B cell (primary cell): ENCODE results near the gene SCN10A. TPM values are rescaled to one million over a fixed set of nuclear protein-coding genes. Genes with fewer than 3 reads are reported as not detected.

Experiments
- ATAC-seq: fragments of 200-7000 bp; cut with Tn5 transposase; one replicate; pipeline ENCODE4 v1.10.0; 2021; ENCODE audit warnings: low read depth, mild to moderate bottlenecking, moderate number of reproducible peaks, moderate library complexity
- CTCF ChIA-PET: fragments of 350-600 bp; sonication (Branson Sonifier 250); formaldehyde crosslinking; loops from one replicate; lab custom pipeline; 2021; ENCODE audit warnings: antibody characterized with exemption, inconsistent platforms; lab: Charles Lee
- POLR2A ChIA-PET: fragments of 350-600 bp; sonication (Branson Sonifier 250); formaldehyde crosslinking; loops from one replicate; lab custom pipeline; 2021; ENCODE audit warnings: antibody characterized with exemption; lab: Charles Lee
- DNase-seq: peaks from one replicate; pipeline ENCODE4 v3.0.0; 2013
- H2AFZ ChIP-seq: 2 replicates; pipeline ENCODE4 v1.6.1; 2012; ENCODE audit warnings: mild to moderate bottlenecking, low read depth, low read length; ENCODE audit not compliant: insufficient read depth, poor library complexity, severe bottlenecking
- H3K27ac ChIP-seq, 2 donors: 1 replicate in 1 of 2; 2 replicates in 1 of 2; pipeline ENCODE4 v1.5.1; 2012 to 2013; ENCODE audit warnings: low read length in 2 of 2, mild to moderate bottlenecking in 2 of 2, moderate library complexity in 1 of 2
- H3K27me3 ChIP-seq, 4 experiments: fragments of 200-600 bp in 1 of 4; sonication (generic) in 1 of 4; replicated peaks in 1 of 4; 1 replicate in 2 of 4; 2 replicates in 2 of 4; pipeline versions ENCODE4 v1.6.1 to v1.7.0; 2013 to 2016; ENCODE audit warnings: low read length in 3 of 4, mild to moderate bottlenecking in 2 of 4, mixed read lengths in 1 of 4, moderate library complexity in 1 of 4; ENCODE audit not compliant: insufficient read depth in 4 of 4, control insufficient read depth in 3 of 4; ENCODE audit errors: control extremely low read depth in 1 of 4
- H3K36me3 ChIP-seq, 2 experiments: replicated peaks in 1 of 2; 1 replicate in 1 of 2; 2 replicates in 1 of 2; pipeline versions ENCODE4 v1.6.1 to v1.7.1; 2013; ENCODE audit warnings: low read length in 1 of 2; ENCODE audit not compliant: insufficient read depth in 2 of 2, control insufficient read depth in 1 of 2; ENCODE audit errors: control extremely low read depth in 1 of 2, extremely low read depth in 1 of 2
- H3K4me1 ChIP-seq, 2 donors: fragments of 200-600 bp in 1 of 2; sonication (generic) in 1 of 2; 1 replicate in 1 of 2; 2 replicates in 1 of 2; pipeline versions ENCODE4 v1.5.1 to v1.6.1; 2013 to 2017; ENCODE audit warnings: low read length in 2 of 2; ENCODE audit not compliant: control insufficient read depth in 2 of 2, insufficient read depth in 2 of 2
- H3K4me2 ChIP-seq: replicated peaks from 2 replicates; pipeline ENCODE3; 2012; ENCODE audit warnings: mild to moderate bottlenecking, low read depth, low read length; ENCODE audit not compliant: poor library complexity, severe bottlenecking
- H3K4me3 ChIP-seq, 5 experiments: fragments of 200-600 bp in 1 of 5; sonication (generic) in 1 of 5; 1 replicate in 3 of 5; 2 replicates in 2 of 5; pipeline versions ENCODE4 v1.5.1 to v1.7.0; 2011 to 2016; ENCODE audit warnings: low read length in 4 of 5, mild to moderate bottlenecking in 4 of 5, low read depth in 2 of 5, control low read depth in 1 of 5, moderate library complexity in 1 of 5; ENCODE audit not compliant: insufficient read depth in 1 of 5; ENCODE audit errors: control extremely low read depth in 1 of 5, extremely low read depth in 1 of 5
- H3K79me2 ChIP-seq: fragments of 200-600 bp; sonication (generic); one replicate; pipeline ENCODE4 v1.6.0; 2016; ENCODE audit warnings: low read length; ENCODE audit not compliant: control insufficient read depth, insufficient read depth
- H3K9ac ChIP-seq: fragments of 200-600 bp; sonication (generic); 2 replicates; pipeline ENCODE4 v1.6.1; 2017; ENCODE audit warnings: mild to moderate bottlenecking, low read length, moderate library complexity
- H3K9me3 ChIP-seq, 3 donors: one replicate each; pipeline versions ENCODE4 v1.6.1 to v1.7.1; 2013; ENCODE audit warnings: low read length in 2 of 3; ENCODE audit not compliant: control insufficient read depth in 2 of 3, insufficient read depth in 1 of 3; ENCODE audit errors: control extremely low read depth in 1 of 3
- H4K20me1 ChIP-seq: 2 replicates; pipeline ENCODE4 v1.6.0; 2012; ENCODE audit warnings: mild to moderate bottlenecking, low read length; ENCODE audit not compliant: insufficient read depth, control insufficient read depth, poor library complexity, severe bottlenecking
- H3K27ac Mint-ChIP-seq: one replicate; pipeline ENCODE4 v1.8.0; 2021; ENCODE audit warnings: mixed read lengths
- H3K27me3 Mint-ChIP-seq: one replicate; pipeline ENCODE4 v1.8.0; 2021; ENCODE audit warnings: mixed read lengths
- H3K4me1 Mint-ChIP-seq: one replicate; pipeline ENCODE4 v1.8.0; 2021; ENCODE audit warnings: mixed read lengths
- H3K4me3 Mint-ChIP-seq: one replicate; pipeline ENCODE4 v1.8.0; 2021; ENCODE audit warnings: mixed read lengths
- H3K9me3 Mint-ChIP-seq: one replicate; pipeline ENCODE4 v1.8.0; 2022; ENCODE audit warnings: mixed read lengths; ENCODE audit not compliant: insufficient read depth
- EZH2 ChIP-seq: IDR thresholded peaks from 2 replicates; pipeline ENCODE4 v1.6.1; 2012; ENCODE audit warnings: borderline replicate concordance, low read depth, mild to moderate bottlenecking, moderate library complexity, low read length; ENCODE audit not compliant: insufficient read depth, poor library complexity, severe bottlenecking
- WGBS: methylation state at CpG from one replicate; pipeline ENCODE4 v1.1.5; 2013; ENCODE audit warnings: missing lambda C conversion rate; ENCODE audit not compliant: insufficient coverage; 5-methylcytosine and 5-hydroxymethylcytosine counted together
- intact Hi-C: fragments of 100-400 bp; cut with micrococcal nuclease; formaldehyde crosslinking; loops from one replicate; pipeline ENCODE4 v1.10.0; 2022
- polyA plus RNA-seq: library from polyadenylated mRNA; depleted of rRNA; stranded (reverse); fragments of >200 nt; gene quantifications from 2 replicates; pipeline ENCODE4 v1.2.3, GENCODE V29; 2012
- total RNA-seq, 2 donors: library from RNA; stranded (reverse); fragments of 120-200 nt in 1 of 2; gene quantifications; 1 replicate in 1 of 2; 2 replicates in 1 of 2; pipeline versions ENCODE4 v1.2.3 to v1.2.4, GENCODE V29; 2013 to 2022
- TF ChIP-seq, protein P1 (sequence below): fragments of 200-600 bp; IDR thresholded peaks from one replicate; pipeline ENCODE4 v1.8.0; 2022; ENCODE audit warnings: antibody characterized with exemption, mild to moderate bottlenecking

The SCN10A gene
- total and polyA plus RNA-seq, 2 donors (not counting 1 experiment from before 2014, with no cell fraction given) = not detected

DNA sequence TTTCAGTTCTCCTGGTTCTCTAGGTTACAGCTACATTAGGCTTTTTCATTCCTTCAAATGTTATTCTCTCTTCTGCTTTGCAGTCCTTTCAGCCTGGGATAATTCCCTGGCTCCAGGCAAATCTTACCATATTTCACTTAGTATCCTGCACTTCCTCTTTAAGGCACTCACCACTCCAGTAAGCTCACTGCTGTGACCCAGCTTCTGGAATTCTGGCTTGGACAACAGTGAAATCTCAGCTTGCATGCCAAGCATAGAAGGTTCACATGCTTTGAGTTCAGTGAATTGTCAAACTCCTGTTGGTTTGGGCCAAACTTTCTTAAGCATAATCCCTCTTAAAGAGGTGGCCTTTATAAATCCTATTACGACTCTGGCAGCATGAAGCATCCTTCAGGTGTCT is 69.4 kb downstream of the SCN10A start:
- ChIA-PET POLR2A (no interaction called here), CTCF (no interaction called here)
- Histone ChIP-seq H3K9me3 (no peaks in the 10 kb centered on the region), H3K36me3 (no peaks in the 10 kb centered on the region), H4K20me1 (no peaks in the 10 kb centered on the region), H2AFZ (no peak overlapping the region), H3K27ac (no peak overlapping the region), H3K9ac (no peak overlapping the region), H3K4me3 (no peak overlapping the region), H3K4me2 (no peak overlapping the region), H3K27me3 (peaks cover 0 to 9% (median 0%) of the 10 kb centered on the region in 4 experiments), H3K79me2 (no peaks in the 10 kb centered on the region), H3K4me1 (no peaks in the 10 kb centered on the region)
- Mint-ChIP-seq H3K27ac (no peak overlapping the region), H3K4me1 (no peaks in the 10 kb centered on the region), H3K4me3 (no peak overlapping the region), H3K9me3 (no peaks in the 10 kb centered on the region), H3K27me3 (peaks cover 14% of the 10 kb centered on the region)
- no peak for DNase-seq
- no peak for ATAC-seq
- no CpG with 5 or more reads among the region's 1 CpG for WGBS
- intact Hi-C loops = no loop called here
- TF ChIP-seq, protein P1, sequence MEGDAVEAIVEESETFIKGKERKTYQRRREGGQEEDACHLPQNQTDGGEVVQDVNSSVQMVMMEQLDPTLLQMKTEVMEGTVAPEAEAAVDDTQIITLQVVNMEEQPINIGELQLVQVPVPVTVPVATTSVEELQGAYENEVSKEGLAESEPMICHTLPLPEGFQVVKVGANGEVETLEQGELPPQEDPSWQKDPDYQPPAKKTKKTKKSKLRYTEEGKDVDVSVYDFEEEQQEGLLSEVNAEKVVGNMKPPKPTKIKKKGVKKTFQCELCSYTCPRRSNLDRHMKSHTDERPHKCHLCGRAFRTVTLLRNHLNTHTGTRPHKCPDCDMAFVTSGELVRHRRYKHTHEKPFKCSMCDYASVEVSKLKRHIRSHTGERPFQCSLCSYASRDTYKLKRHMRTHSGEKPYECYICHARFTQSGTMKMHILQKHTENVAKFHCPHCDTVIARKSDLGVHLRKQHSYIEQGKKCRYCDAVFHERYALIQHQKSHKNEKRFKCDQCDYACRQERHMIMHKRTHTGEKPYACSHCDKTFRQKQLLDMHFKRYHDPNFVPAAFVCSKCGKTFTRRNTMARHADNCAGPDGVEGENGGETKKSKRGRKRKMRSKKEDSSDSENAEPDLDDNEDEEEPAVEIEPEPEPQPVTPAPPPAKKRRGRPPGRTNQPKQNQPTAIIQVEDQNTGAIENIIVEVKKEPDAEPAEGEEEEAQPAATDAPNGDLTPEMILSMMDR = no peak
- no peak for TF ChIP-seq EZH2

DNA sequence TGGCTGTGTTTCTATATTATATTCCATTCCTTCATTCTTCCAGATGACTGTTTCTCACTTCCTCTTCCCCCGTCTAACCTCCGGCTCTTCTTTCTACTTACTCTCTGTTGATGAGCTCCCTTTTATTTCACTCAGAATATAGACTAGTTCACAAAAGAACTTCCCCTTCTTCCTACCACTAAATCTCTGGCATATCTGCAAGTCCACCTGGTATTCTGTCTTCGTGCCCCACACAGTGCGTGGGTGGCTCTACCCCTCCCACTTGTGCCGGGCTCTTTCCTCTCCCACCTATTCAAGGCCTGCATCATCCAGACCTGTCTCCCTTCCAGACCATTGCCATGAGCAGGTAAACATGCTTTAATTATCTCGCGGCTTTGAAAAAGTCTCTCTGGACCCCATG is 73.0 kb downstream of the SCN10A start:
- DNase-seq (no peak), ATAC-seq (no peak)
- WGBS = 28% methylated on average over 7 of the region's 7 CpGs
- Mint-ChIP-seq H3K27me3 (peaks cover 10% of the 10 kb centered on the region), H3K9me3 (no peaks in the 10 kb centered on the region), H3K4me3 (no peak overlapping the region), H3K27ac (no peak overlapping the region), H3K4me1 (no peaks in the 10 kb centered on the region)
- Histone ChIP-seq H3K4me1 (no peaks in the 10 kb centered on the region), H3K9me3 (no peaks in the 10 kb centered on the region), H3K27ac (no peak overlapping the region), H3K9ac (no peak overlapping the region), H2AFZ (no peak overlapping the region), H3K27me3 (no peaks in the 10 kb centered on the region), H3K79me2 (no peaks in the 10 kb centered on the region), H4K20me1 (no peaks in the 10 kb centered on the region), H3K4me2 (no peak overlapping the region), H3K4me3 (no peak overlapping the region), H3K36me3 (no peaks in the 10 kb centered on the region)
- TF ChIP-seq, protein P1 = no peak
- TF ChIP-seq EZH2 = no peak
- intact Hi-C loops = no loop called here
- ChIA-PET POLR2A (no interaction called here), CTCF (no interaction called here)
